Femur (tissue), 1 donor: ENCODE results near the gene EML2.
"Not testable (repeated sequence)": the region's sequence is repeated elsewhere in the genome, so short reads cannot be mapped to it uniquely, and the experiment has no call there.

ENCODE experiments used
- DNase-seq: peaks from one replicate; pipeline ENCODE4 v3.0.0-alpha.2; 2017

EML2 gene, protein sequence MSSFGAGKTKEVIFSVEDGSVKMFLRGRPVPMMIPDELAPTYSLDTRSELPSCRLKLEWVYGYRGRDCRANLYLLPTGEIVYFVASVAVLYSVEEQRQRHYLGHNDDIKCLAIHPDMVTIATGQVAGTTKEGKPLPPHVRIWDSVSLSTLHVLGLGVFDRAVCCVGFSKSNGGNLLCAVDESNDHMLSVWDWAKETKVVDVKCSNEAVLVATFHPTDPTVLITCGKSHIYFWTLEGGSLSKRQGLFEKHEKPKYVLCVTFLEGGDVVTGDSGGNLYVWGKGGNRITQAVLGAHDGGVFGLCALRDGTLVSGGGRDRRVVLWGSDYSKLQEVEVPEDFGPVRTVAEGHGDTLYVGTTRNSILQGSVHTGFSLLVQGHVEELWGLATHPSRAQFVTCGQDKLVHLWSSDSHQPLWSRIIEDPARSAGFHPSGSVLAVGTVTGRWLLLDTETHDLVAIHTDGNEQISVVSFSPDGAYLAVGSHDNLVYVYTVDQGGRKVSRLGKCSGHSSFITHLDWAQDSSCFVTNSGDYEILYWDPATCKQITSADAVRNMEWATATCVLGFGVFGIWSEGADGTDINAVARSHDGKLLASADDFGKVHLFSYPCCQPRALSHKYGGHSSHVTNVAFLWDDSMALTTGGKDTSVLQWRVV

DNA sequence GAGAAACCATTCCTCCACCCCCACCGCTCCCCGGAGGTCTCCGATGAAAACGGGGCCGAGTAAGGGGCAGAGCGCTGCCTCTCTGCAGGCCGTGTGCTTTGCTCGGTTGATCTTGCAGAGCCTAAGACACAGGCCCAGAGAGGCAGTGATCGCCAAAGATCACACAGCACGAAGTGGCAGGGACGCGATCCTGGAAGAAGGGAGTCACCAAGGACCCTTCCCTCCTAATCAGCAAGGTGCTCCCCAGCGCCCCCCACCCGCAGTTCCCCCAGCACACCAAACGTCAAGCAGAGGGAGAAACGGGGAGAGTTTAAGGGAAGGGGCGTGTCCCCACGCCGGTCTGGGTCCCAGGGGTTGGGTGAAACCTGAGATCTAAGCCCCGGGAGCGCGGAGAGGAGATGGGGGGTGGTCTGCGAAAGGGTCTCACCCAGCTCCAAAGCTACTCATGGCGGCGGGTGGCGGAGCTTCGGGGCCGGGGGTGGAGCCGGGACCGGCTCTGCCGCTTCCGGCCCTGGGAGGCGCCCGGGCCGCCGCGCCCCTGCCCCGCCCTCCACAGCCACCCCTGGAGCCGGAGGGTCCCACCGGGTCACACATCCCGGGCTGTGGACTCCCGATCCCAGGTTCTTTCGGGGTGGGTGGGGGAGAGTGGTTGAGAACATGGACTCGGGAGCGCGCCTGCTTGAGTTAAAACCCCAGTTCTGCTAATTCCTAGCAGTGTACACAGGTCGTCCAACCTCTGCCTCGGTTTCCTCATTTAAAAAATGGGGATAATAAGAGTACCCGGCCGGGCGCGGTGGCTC is at the start of gene EML2:
TSS of gene EML2 (minus strand) at position 468 of the 800 bp plus-strand sequence. CDS start at position 447, 21 bp downstream.
- peak; percentile 57 for DNase-seq

DNA sequence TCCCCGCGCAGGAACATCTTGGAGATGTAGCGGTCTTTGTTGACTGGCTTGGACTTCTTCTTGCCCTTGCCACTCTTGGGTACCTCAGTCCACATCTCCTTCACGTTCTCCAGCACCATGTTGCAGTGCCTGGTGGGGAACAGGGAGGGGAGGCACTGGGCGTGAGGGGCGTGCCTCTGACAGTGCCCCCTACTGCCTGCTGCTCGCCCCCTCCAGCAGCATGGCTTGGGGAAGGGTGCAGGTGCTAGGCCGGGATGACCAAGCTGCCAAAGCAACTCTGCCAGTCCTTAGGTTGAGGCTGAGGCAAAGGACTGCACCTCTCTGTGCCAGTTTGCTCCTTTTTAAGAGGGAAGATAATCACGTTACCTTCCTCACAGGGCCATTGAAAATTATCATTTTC is 48.4 kb upstream of the EML2 start:
- DNase-seq, result no peak

GRCh38 chr19:45685045-45685444 is 45.8 kb upstream of the EML2 start:
- not testable (repeated sequence) for DNase-seq

- no peak for DNase-seq
Measured at GRCh38 chr19:45682908-45683307, 43.7 kb upstream of the EML2 start.

- no peak for DNase-seq
Measured at GRCh38 chr19:45682117-45682516, 42.9 kb upstream of the EML2 start.

- peak; percentile 87 for DNase-seq
Measured at GRCh38 chr19:45681391-45682015, 42.3 kb upstream of the EML2 start.

DNA sequence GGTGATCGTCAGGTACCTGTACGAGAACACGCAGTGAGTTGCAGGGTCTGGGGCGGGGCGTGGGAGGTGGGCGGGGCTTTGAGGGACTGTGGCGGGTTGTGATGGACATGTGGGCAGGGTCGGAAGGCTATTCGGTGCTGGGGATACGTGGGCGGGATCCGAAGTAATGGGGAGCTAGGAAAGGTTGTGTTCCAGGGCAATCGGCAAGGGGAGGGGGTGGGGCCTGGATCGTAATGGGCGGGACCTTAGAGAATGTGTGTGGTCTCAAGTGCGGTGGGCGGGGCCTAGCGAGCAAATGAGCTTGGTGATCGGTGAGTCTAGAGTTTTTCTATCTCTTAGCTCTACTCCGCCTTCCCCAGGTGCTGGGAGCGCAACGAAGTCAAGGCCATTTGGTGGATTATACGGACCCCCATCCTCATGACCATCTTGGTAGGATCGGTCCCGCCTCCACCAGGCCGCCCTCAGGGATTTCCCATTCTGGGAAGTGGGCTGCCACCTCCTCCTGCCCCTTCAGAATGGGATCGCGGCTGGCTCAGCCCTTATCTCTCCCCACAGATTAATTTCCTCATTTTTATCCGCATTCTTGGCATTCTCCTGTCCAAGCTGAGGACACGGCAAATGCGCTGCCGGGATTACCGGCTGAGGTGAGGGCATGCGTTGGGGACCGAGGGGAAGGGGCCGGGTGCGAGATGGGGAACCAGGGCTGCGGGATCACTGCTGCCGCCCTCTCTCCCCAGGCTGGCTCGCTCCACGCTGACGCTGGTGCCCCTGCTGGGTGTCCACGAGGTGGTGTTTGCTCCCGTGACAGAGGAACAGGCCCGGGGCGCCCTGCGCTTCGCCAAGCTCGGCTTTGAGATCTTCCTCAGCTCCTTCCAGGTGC is 38.4 kb upstream of the EML2 start:
- peak; percentile 67 for DNase-seq

DNA sequence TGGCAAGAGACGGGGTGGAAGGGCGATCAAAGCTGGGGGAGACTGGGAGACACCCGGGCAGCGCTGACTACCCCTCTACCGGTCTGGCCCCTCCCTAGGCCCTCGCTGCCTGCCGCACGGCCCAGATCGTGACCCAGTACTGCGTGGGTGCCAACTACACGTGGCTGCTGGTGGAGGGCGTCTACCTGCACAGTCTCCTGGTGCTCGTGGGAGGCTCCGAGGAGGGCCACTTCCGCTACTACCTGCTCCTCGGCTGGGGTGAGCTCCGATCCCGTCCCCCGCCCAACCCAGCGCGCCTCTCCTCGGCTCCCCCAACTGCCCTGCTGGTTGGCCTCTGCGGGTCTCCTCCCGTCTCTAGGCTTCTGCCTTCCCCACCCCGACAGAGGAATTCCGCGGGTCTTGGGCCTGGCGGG is 37.7 kb upstream of the EML2 start:
- no peak for DNase-seq

- no peak for DNase-seq
Measured at GRCh38 chr19:45674946-45675345, 35.7 kb upstream of the EML2 start.

GRCh38 chr19:45670670-45671453 is 31.7 kb upstream of the EML2 start:
- peak; percentile 68 for DNase-seq

- DNase-seq, result no peak
Measured at GRCh38 chr19:45668342-45668871, 29.2 kb upstream of the EML2 start.

- DNase-seq, result no peak
Measured at GRCh38 chr19:45667620-45668341, 28.6 kb upstream of the EML2 start, which contains the start of gene GIPR. Gene GIPR (plus strand): TSS chr19:45668221. CDS start chr19:45669521, 1,300 bp downstream.

DNA sequence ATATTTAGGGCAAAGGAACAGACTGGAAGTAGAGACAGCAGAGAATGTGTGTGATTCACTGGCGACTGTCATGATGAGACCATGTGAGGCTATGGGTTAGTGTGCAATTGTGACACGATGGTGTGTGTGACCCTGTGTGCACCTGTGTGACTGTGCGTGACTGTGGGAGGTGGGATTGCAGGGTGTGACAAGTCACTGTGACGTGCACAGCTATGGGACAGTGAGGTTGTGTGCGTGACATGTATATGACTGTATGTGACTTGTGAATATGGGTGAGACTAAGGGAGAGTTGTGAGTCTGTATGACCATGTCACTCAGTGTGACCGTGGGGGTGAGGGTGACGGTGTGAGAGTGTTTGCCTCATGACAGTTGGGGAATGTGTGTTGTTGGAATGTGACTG is 25.4 kb upstream of the EML2 start:
- no peak for DNase-seq

DNA sequence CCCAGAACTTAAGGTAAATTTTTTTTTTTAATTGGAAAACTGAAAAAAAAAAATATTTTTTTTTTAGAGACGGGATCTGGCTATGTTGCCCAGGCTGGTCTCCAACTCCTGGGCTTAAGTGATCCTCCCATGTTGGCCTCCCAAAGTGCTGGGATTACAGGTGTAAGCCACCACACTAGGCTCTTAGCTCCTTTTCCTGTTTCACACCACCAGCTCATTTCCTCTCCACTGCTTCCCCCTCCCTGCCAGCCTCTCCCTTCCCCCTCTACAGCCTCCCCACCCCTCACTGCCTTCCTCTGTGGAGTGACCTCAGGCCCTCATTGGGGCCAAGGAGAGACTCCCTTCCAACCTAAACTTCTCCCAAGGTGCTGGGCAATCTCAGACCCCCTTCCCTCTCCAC is 24.6 kb upstream of the EML2 start:
- no peak for DNase-seq

- DNase-seq, result no peak
Measured at GRCh38 chr19:45660636-45661035, 21.4 kb upstream of the EML2 start.

GRCh38 chr19:45659096-45659729 is 20.0 kb upstream of the EML2 start:
- DNase-seq, result no peak

DNA sequence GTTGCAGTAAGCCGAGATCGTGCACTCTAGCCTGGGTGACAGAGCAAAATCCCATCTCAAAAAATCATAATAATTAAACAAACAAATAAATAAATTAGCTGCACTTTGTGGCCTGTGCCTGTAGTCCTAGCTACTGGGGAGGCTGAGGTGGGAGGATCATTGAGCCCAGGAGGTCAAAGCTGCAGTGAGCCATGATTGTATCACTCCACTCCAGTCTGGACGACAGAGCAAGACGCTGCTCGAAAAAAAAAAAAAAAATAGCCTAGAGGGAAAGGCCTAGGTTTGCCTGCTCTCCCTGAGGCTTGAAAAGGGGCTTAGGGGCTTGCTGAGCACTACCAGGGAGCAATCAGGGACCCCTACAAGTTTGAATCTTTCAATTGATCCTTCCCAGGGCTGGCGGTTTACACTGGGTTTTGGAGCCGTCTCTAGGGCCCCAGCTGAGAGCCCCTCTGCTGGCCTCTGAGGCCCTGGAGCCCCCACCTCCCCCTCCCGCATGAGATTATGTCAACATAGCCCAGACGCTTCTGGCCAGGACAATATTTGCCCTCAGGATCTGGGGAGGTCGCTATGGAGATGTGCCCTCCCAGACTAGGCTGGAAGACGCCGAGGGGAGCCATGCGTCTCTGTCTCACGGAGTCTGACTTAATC is 18.4 kb upstream of the EML2 start:
- DNase-seq, result no peak

DNA sequence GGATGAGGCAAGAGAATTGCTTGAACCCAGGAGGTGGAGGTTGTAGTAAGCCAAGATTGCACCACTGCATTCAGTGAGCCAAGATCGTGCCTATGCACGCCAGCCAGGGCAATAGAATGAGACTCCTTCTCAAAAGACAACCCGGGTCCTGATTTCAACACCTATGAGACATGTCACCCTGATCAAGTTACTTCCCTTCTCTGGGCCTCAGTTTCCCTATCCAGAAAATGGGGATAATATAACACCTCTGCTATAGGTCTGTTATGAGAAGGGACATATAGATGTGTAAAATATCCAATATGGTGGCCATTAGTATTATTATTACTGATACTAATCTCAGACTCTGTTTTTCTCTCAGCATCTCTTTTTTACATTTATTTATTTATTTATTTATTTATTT is 15.9 kb upstream of the EML2 start:
- no peak for DNase-seq

- DNase-seq, result no peak
Measured at GRCh38 chr19:45653634-45654033, 14.4 kb upstream of the EML2 start.
